ENCODE data around the gene CEP112. TPM values are rescaled to one million over a fixed set of nuclear protein-coding genes. Genes with fewer than 3 reads are reported as not detected.

Gene CEP112
- polyA plus RNA-seq, 3 donors, result 11.8 to 16.4 (median 13.8) TPM

GRCh38 chr17:65586899-65587298 lies 605.0 kb downstream of the CEP112 start:
- DNase-seq (ENCODE audit: extremely low read depth in 1 of 11, low read depth in 9 of 11, low spot score in 4 of 11), result no peak

Other genes starting within 250 kb of the CEP112 start
- gene APOH, start 37.3 kb upstream of the CEP112 start, polyA plus RNA-seq (ENCODE audit: insufficient read length in 3 of 3), result 1 to 10 TPM in 1 of 3 donors, under 1 TPM in 2; 0.19 to 1.2 (median 0.20) TPM
- gene PRKCA, start 110.5 kb upstream of the CEP112 start, polyA plus RNA-seq (ENCODE audit: insufficient read length in 3 of 3), result 10 to 100 TPM; 24.5 to 28.5 (median 27.0) TPM

Measured in renal cortex interstitium (tissue), 11 donors.